IMR-90 (cell line): Measurements from ENCODE around the gene STING1. TPM values are rescaled to one million over a fixed set of nuclear protein-coding genes. Genes with fewer than 3 reads are reported as not detected.

Experiments
- CEBPB ChIP-seq: IDR thresholded peaks from 2 replicates; pipeline ENCODE4 v1.6.1; 2012; ENCODE audit warnings: low read depth, low read length, improper control_type of control experiment
- ELK1 ChIP-seq: fragments of 150-350 bp; IDR thresholded peaks from 2 replicates; pipeline ENCODE4 v1.6.1; 2016; ENCODE audit warnings: low read depth, mild to moderate bottlenecking, low read length, moderate library complexity, borderline replicate concordance
- MAZ ChIP-seq: IDR thresholded peaks from 2 replicates; pipeline ENCODE4 v1.6.1; 2012; ENCODE audit warnings: low read depth, mild to moderate bottlenecking, low read length, improper control_type of control experiment, moderate library complexity, borderline replicate concordance
- MXI1 ChIP-seq: IDR thresholded peaks from 2 replicates; pipeline ENCODE4 v1.6.1; 2012; ENCODE audit warnings: low read depth, mild to moderate bottlenecking, low read length, moderate library complexity, borderline replicate concordance
- POLR2A ChIP-seq: IDR thresholded peaks from 2 replicates; pipeline ENCODE4 v1.6.1; 2012; ENCODE audit warnings: mild to moderate bottlenecking, low read depth, low read length
- polyA plus RNA-seq, 3 experiments: library from polyadenylated mRNA; depleted of rRNA; stranded (reverse); fragments of >200 nt; gene quantifications; 2 replicates each; pipeline ENCODE4 v1.2.3, GENCODE V29; 2012; ENCODE audit warnings: low replicate concordance in 1 of 3
- total RNA-seq: library from RNA; depleted of rRNA; stranded (reverse); fragments of >200 nt; gene quantifications from 2 replicates; pipeline ENCODE4 v1.2.3, GENCODE V29; 2012

Gene STING1
- total and polyA plus RNA-seq, 2 of the 4 experiments (the other 2 are of a cell fraction) = 18.6 to 63.5 TPM

GRCh38 chr5:139514486-139514856 is 31.9 kb upstream of the STING1 start (continued):
- TF ChIP-seq ELK1 (no peak), POLR2A (no peak), MAZ (no peak), CEBPB (no peak), MXI1 (no peak)
